ENCODE measurements around the gene DNAJC11. TPM values are rescaled to one million over a fixed set of nuclear protein-coding genes. Genes with fewer than 3 reads are reported as not detected.
A peak's percentile ranks its signal among the peaks of the same experiment; 100 is the strongest.

The DNAJC11 gene
- total RNA-seq, 1 experiment from 2014 or later = 75.6 TPM

DNA sequence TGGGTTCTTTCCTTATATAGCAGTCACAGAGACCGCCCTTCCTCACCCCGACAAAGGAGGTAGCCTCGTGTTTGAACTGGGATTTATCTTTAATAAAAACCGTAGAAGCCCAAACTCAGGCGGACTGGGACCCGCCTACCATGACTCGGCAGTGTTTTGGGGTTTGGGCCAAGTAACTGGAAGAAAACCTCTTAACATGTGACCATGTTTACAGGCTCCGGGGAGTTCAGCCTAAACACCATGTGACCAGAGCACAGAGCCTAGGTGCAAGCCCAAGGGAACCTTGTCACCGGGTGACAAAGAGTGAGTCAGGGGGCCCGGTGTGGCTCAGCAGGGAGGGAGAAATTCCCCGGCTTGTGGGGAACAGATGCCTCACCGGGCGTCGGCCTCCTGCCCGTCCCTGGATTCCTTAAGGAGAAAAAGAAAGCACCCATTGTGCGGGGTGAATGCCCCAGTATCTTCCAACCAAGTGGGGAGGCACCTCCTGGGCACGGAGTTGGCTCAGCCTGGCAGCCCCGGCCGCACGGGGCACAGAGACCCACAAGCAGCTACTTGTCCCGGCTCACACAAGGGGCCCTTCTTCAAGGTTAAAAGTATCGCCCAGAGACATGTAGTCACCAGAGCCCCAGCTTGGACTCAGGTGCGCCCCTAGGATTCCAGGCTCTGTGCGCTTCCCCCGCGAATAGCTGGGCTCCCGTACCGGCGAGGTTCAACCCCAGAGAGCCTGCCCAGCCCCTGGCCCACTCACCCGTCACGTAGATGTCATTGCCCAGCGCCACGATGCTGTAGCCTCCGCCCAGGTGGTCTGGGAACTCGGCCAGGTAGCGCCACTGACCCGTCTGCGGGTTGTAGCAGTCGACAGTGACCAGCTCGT lies 100.3 kb downstream of the DNAJC11 start:
- DNase-seq (ENCODE audit: low read depth, low spot score) = peak; percentile 68
- Histone ChIP-seq H3K79me2 (ENCODE audit: insufficient read depth, low read length) (peaks cover 63% of the 10 kb centered on the region), H4K20me1 (ENCODE audit: insufficient read depth) (peaks cover 14% of the 10 kb centered on the region; the same call in 1 of the 2 replicates), H3K36me3 (ENCODE audit: control insufficient read depth in 1 of 2, insufficient read depth in 2 of 2, low read length in 2 of 2) (peaks cover 12 to 34% of the 10 kb centered on the region in 2 experiments; a peak in 3 of 4 replicates), H2AFZ (ENCODE audit: low read depth, low read length, poor library complexity, severe bottlenecking) (no peak overlapping the region), H3K4me3 (replicated peaks in 1 of 2; ENCODE audit: low read depth in 1 of 2, low read length in 2 of 2) (peak overlapping the region; percentile 87 to 96), H3K4me1 (ENCODE audit: control insufficient read depth in 1 of 2, insufficient read depth in 2 of 2, low read length in 2 of 2) (peaks cover 22 to 33% of the 10 kb centered on the region in 2 experiments), H3K4me2 (ENCODE audit: low read length) (peak overlapping the region; percentile 86), H3K27me3 (ENCODE audit: insufficient read depth, low read length) (no peaks in the 10 kb centered on the region), H3K9me3 (ENCODE audit: control insufficient read depth in 1 of 2, insufficient read depth in 1 of 2, low read depth in 1 of 2, low read length in 2 of 2) (no peaks in the 10 kb centered on the region), H3K9me2 (ENCODE audit: insufficient read depth) (no peaks in the 10 kb centered on the region), H3K27ac (ENCODE audit: low read depth, low read length) (peak overlapping the region; percentile 95), H3K9ac (ENCODE audit: low read length) (peak overlapping the region; percentile 85)
- POLR2A ChIA-PET = interaction anchor here (1.0 to 1.6 kb wide), 3 partner anchors 10 to 25 kb away, joined by 3 to 10 read pairs (median 3); partner anchors contain the start of gene ZBTB48
- CTCF ChIA-PET = interaction anchor here (0.9 kb wide), 1 partner anchor 111 kb away, joined by 4 read pairs; no protein-coding TSS in a partner anchor
- TF ChIP-seq EZH2phosphoT487 (IDR thresholded peaks at IDR 0.05; ENCODE audit: borderline replicate concordance) = no peak
- no peak for TF ChIP-seq POLR2AphosphoS5 (IDR thresholded peaks at IDR 0.05; ENCODE audit: low read depth, low read length)
- TF ChIP-seq REST (IDR thresholded peaks at IDR 0.05; ENCODE audit: low read depth) = no peak
- TF ChIP-seq TCF7L2 (IDR thresholded peaks at IDR 0.05; ENCODE audit: borderline replicate concordance, extremely low read depth, insufficient read depth, insufficient read length) = no peak
- TF ChIP-seq, protein P1, sequence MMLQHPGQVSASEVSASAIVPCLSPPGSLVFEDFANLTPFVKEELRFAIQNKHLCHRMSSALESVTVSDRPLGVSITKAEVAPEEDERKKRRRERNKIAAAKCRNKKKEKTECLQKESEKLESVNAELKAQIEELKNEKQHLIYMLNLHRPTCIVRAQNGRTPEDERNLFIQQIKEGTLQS (IDR thresholded peaks at IDR 0.05) = no peak
- no peak for TF ChIP-seq ZBTB33 (IDR thresholded peaks at IDR 0.05; ENCODE audit: extremely low read depth, insufficient replicate concordance, low read length)
- intact Hi-C loops (cut with micrococcal nuclease) = no loop called here
- ATAC-seq = peak; percentile 32
- no TSS peak for BruUV-seq (replicated peaks)
- RAD21 ChIA-PET (ENCODE audit: low non-redundant PET in 1 of 2, low total read pairs in 2 of 2, uncharacterized antibody in 2 of 2, unreplicated experiment in 2 of 2) = interaction anchor here in 1 of 2 experiments (0.6 kb wide), 1 partner anchor 14 kb away, joined by 7 read pairs; no protein-coding TSS in a partner anchor

All from HCT116 (cell line).